GM19099 (cell line): ENCODE data around the gene RFLNA.

Experiments
- POLR2A ChIP-seq: IDR thresholded peaks from 3 replicates; pipeline ENCODE4 v1.6.1; 2011; ENCODE audit warnings: low read depth; ENCODE audit not compliant: insufficient read length; ENCODE audit errors: extremely low read depth

Gene RFLNA

GRCh38 chr12:124364543-124364942, 69.7 kb downstream of the RFLNA start:
- TF ChIP-seq POLR2A: no peak
